Activated CD4-positive, alpha-beta T cell treated with anti-CD3 and anti-CD28 coated beads, Interleukin-2, amount 10 ng/mL, durations not matched to agents 7 days and 5 days (primary cell): ENCODE results near the gene AMER2. TPM values are rescaled to one million over a fixed set of nuclear protein-coding genes. Genes with fewer than 3 reads are reported as not detected.
"Not testable (repeated sequence)": the region's sequence is repeated elsewhere in the genome, so short reads cannot be mapped to it uniquely, and the experiment has no call there.

Experiments used
- CTCF ChIA-PET: fragments of 350-600 bp; sonication (Branson Sonifier 250); formaldehyde crosslinking; loops from one replicate; lab custom pipeline; 2021; ENCODE audit warnings: antibody characterized with exemption; lab: Charles Lee
- POLR2A ChIA-PET: fragments of 350-600 bp; sonication (Branson Sonifier 250); formaldehyde crosslinking; loops from one replicate; lab custom pipeline; 2021; ENCODE audit warnings: antibody characterized with exemption; lab: Charles Lee
- DNase-seq: peaks from one replicate; pipeline ENCODE4 v3.0.0-alpha.2; 2020
- H3K27ac Mint-ChIP-seq: one replicate; pipeline ENCODE4 v1.8.0; 2021; ENCODE audit warnings: mild to moderate bottlenecking, moderate library complexity, mixed read lengths
- H3K27me3 Mint-ChIP-seq: one replicate; pipeline ENCODE4 v1.8.0; 2021; ENCODE audit warnings: mixed read lengths
- H3K36me3 Mint-ChIP-seq: one replicate; pipeline ENCODE4 v1.8.0; 2021; ENCODE audit warnings: low read depth, mixed read lengths
- H3K4me1 Mint-ChIP-seq: one replicate; pipeline ENCODE4 v1.8.0; 2021; ENCODE audit warnings: mixed read lengths
- H3K4me3 Mint-ChIP-seq: one replicate; pipeline ENCODE4 v1.8.0; 2021; ENCODE audit warnings: mild to moderate bottlenecking, moderate library complexity, mixed read lengths
- H3K9me3 Mint-ChIP-seq: one replicate; pipeline ENCODE4 v1.8.0; 2021; ENCODE audit warnings: mixed read lengths
- total RNA-seq, 2 experiments: library from RNA; stranded (reverse); gene quantifications; one replicate each; pipeline ENCODE4 v1.2.3, GENCODE V29; 2021

The AMER2 gene
- total RNA-seq, 2 experiments from 2014 or later: not detected

- POLR2A ChIA-PET: no interaction called here
- H3K27ac Mint-ChIP-seq: no peak overlapping the region
- H3K4me3 Mint-ChIP-seq: no peak overlapping the region
- CTCF ChIA-PET: no interaction called here
- no peaks in the 10 kb centered on the region for H3K36me3 Mint-ChIP-seq
- peaks cover 56% of the 10 kb centered on the region for H3K27me3 Mint-ChIP-seq
- H3K4me1 Mint-ChIP-seq: no peaks in the 10 kb centered on the region
- no peaks in the 10 kb centered on the region for H3K9me3 Mint-ChIP-seq
- no peak for DNase-seq
Measured at GRCh38 chr13:25165663-25166062, 6.4 kb downstream of the AMER2 start.

GRCh38 chr13:25165163-25165562 is 6.9 kb downstream of the AMER2 start:
- peaks cover 54% of the 10 kb centered on the region for H3K27me3 Mint-ChIP-seq
- CTCF ChIA-PET, H3K4me1 Mint-ChIP-seq: not testable (repeated sequence)

GRCh38 chr13:25157681-25158080 is 14.4 kb downstream of the AMER2 start:
- Mint-ChIP-seq H3K4me1 (no peaks in the 10 kb centered on the region), H3K36me3 (no peaks in the 10 kb centered on the region), H3K27me3 (peaks cover 17% of the 10 kb centered on the region), H3K27ac (no peak overlapping the region), H3K9me3 (no peaks in the 10 kb centered on the region), H3K4me3 (no peak overlapping the region)
- CTCF ChIA-PET: no interaction called here
- POLR2A ChIA-PET: no interaction called here
- DNase-seq: no peak

More at GRCh38 chr13:25165163-25165562, 6.9 kb downstream of the AMER2 start:
- H3K9me3 Mint-ChIP-seq, DNase-seq, H3K36me3 Mint-ChIP-seq, H3K27ac Mint-ChIP-seq, POLR2A ChIA-PET, H3K4me3 Mint-ChIP-seq: not testable (repeated sequence)

- ChIA-PET CTCF (no interaction called here), POLR2A (no interaction called here)
- H3K9me3 Mint-ChIP-seq: no peaks in the 10 kb centered on the region
- H3K27ac Mint-ChIP-seq: no peak overlapping the region
- no peaks in the 10 kb centered on the region for H3K36me3 Mint-ChIP-seq
- DNase-seq: no peak
- H3K4me3 Mint-ChIP-seq: no peak overlapping the region
- H3K27me3 Mint-ChIP-seq: peaks cover 7% of the 10 kb centered on the region
- H3K4me1 Mint-ChIP-seq: no peaks in the 10 kb centered on the region
Measured at GRCh38 chr13:25153736-25154135, 18.4 kb downstream of the AMER2 start.

GRCh38 chr13:25151626-25152195 is 20.4 kb downstream of the AMER2 start:
- POLR2A ChIA-PET: no interaction called here

GRCh38 chr13:25149711-25150110 is 22.4 kb downstream of the AMER2 start:
- H3K27ac Mint-ChIP-seq: no peak overlapping the region
- H3K4me1 Mint-ChIP-seq: no peaks in the 10 kb centered on the region
- no peaks in the 10 kb centered on the region for H3K36me3 Mint-ChIP-seq
- peaks cover 10% of the 10 kb centered on the region for H3K27me3 Mint-ChIP-seq
- no peak for DNase-seq
- no peak overlapping the region for H3K4me3 Mint-ChIP-seq
- no peaks in the 10 kb centered on the region for H3K9me3 Mint-ChIP-seq
- POLR2A ChIA-PET: no interaction called here
- CTCF ChIA-PET: interaction anchor here (1.2 kb wide), 1 partner anchor 10 kb away, joined by 4 read pairs; no protein-coding TSS in a partner anchor

More at GRCh38 chr13:25151626-25152195, 20.4 kb downstream of the AMER2 start:
- CTCF ChIA-PET: no interaction called here
- no peak for DNase-seq
- Mint-ChIP-seq H3K4me3 (no peak overlapping the region), H3K27me3 (peaks cover 11% of the 10 kb centered on the region), H3K9me3 (no peaks in the 10 kb centered on the region), H3K27ac (no peak overlapping the region), H3K36me3 (no peaks in the 10 kb centered on the region), H3K4me1 (no peaks in the 10 kb centered on the region)

GRCh38 chr13:25148402-25148771 is 23.7 kb downstream of the AMER2 start:
- no peak for DNase-seq
- Mint-ChIP-seq H3K27ac (no peak overlapping the region), H3K9me3 (no peaks in the 10 kb centered on the region), H3K4me3 (no peak overlapping the region), H3K4me1 (no peaks in the 10 kb centered on the region), H3K27me3 (peaks cover 6% of the 10 kb centered on the region), H3K36me3 (no peaks in the 10 kb centered on the region)
- CTCF ChIA-PET: no interaction called here
- POLR2A ChIA-PET: no interaction called here

- Mint-ChIP-seq H3K27me3 (peaks cover 6% of the 10 kb centered on the region), H3K4me1 (no peaks in the 10 kb centered on the region), H3K27ac (no peak overlapping the region), H3K9me3 (no peaks in the 10 kb centered on the region), H3K4me3 (no peak overlapping the region), H3K36me3 (no peaks in the 10 kb centered on the region)
- CTCF ChIA-PET: no interaction called here
- DNase-seq: no peak
- POLR2A ChIA-PET: no interaction called here
Measured at GRCh38 chr13:25147638-25148401, 24.3 kb downstream of the AMER2 start.

- no peaks in the 10 kb centered on the region for H3K9me3 Mint-ChIP-seq
- CTCF ChIA-PET: interaction anchor here (0.6 kb wide), 1 partner anchor 46 kb away, joined by 4 read pairs; no protein-coding TSS in a partner anchor
- H3K27me3 Mint-ChIP-seq: peaks cover 4% of the 10 kb centered on the region
- POLR2A ChIA-PET: no interaction called here
- no peaks in the 10 kb centered on the region for H3K36me3 Mint-ChIP-seq
- DNase-seq: no peak
- no peak overlapping the region for H3K4me3 Mint-ChIP-seq
- no peak overlapping the region for H3K27ac Mint-ChIP-seq
- no peaks in the 10 kb centered on the region for H3K4me1 Mint-ChIP-seq
Measured at GRCh38 chr13:25143706-25144105, 28.4 kb downstream of the AMER2 start.

GRCh38 chr13:25141042-25141441 is 31.0 kb downstream of the AMER2 start:
- ChIA-PET POLR2A (no interaction called here), CTCF (no interaction called here)
- Mint-ChIP-seq H3K4me1 (no peaks in the 10 kb centered on the region), H3K9me3 (no peaks in the 10 kb centered on the region), H3K36me3 (no peaks in the 10 kb centered on the region), H3K4me3 (no peak overlapping the region), H3K27ac (no peak overlapping the region), H3K27me3 (peaks cover 14% of the 10 kb centered on the region)
- DNase-seq: no peak

GRCh38 chr13:25137788-25138115 is 34.3 kb downstream of the AMER2 start:
- no peak overlapping the region for H3K4me3 Mint-ChIP-seq
- H3K4me1 Mint-ChIP-seq: no peaks in the 10 kb centered on the region
- CTCF ChIA-PET: no interaction called here
- POLR2A ChIA-PET: no interaction called here
- no peak overlapping the region for H3K27ac Mint-ChIP-seq
- DNase-seq: no peak
- peaks cover 26% of the 10 kb centered on the region for H3K27me3 Mint-ChIP-seq
- H3K9me3 Mint-ChIP-seq: no peaks in the 10 kb centered on the region
- H3K36me3 Mint-ChIP-seq: no peaks in the 10 kb centered on the region

- H3K4me1 Mint-ChIP-seq: no peaks in the 10 kb centered on the region
- no peaks in the 10 kb centered on the region for H3K9me3 Mint-ChIP-seq
- POLR2A ChIA-PET: no interaction called here
- no peak overlapping the region for H3K4me3 Mint-ChIP-seq
- peaks cover 27% of the 10 kb centered on the region for H3K27me3 Mint-ChIP-seq
- CTCF ChIA-PET: no interaction called here
- no peak overlapping the region for H3K27ac Mint-ChIP-seq
- DNase-seq: no peak
- no peaks in the 10 kb centered on the region for H3K36me3 Mint-ChIP-seq
Measured at GRCh38 chr13:25136880-25137787, 35.0 kb downstream of the AMER2 start.

- Mint-ChIP-seq H3K27me3 (peaks cover 30% of the 10 kb centered on the region), H3K27ac (no peak overlapping the region), H3K9me3 (no peaks in the 10 kb centered on the region), H3K4me1 (no peaks in the 10 kb centered on the region), H3K36me3 (no peaks in the 10 kb centered on the region), H3K4me3 (no peak overlapping the region)
- ChIA-PET POLR2A (no interaction called here), CTCF (no interaction called here)
- DNase-seq: no peak
Measured at GRCh38 chr13:25135896-25136295, 36.2 kb downstream of the AMER2 start.
